ENCODE measurements around the gene DYSF.

DNA sequence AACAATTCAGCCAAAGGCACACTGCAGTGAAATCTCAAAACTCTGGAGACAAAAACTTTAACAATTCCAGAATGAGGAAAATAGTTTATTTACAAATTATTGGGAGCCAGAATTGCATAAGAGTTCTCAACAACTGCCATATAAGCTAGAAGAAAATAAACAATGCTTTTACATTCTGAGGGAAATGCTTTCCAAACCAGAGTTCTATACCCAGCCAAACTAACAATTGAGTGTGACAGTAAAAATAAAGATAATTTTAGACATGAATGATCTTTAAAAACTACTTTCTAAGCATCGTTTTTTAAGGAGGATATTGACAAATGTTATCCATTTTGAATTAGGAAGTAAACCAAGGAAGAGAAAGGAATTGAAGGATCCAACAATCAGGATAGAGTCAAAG is 271.4 kb downstream of the DYSF start:
- TF ChIP-seq, protein P1, sequence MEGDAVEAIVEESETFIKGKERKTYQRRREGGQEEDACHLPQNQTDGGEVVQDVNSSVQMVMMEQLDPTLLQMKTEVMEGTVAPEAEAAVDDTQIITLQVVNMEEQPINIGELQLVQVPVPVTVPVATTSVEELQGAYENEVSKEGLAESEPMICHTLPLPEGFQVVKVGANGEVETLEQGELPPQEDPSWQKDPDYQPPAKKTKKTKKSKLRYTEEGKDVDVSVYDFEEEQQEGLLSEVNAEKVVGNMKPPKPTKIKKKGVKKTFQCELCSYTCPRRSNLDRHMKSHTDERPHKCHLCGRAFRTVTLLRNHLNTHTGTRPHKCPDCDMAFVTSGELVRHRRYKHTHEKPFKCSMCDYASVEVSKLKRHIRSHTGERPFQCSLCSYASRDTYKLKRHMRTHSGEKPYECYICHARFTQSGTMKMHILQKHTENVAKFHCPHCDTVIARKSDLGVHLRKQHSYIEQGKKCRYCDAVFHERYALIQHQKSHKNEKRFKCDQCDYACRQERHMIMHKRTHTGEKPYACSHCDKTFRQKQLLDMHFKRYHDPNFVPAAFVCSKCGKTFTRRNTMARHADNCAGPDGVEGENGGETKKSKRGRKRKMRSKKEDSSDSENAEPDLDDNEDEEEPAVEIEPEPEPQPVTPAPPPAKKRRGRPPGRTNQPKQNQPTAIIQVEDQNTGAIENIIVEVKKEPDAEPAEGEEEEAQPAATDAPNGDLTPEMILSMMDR (conservative IDR thresholded peaks at IDR 0.05; ENCODE audit: low read length), result no peak
- no peak for TF ChIP-seq EZH2phosphoT487 (IDR thresholded peaks at IDR 0.05; ENCODE audit: borderline replicate concordance, low read depth, low read length)
